Keratinocyte (primary cell): ENCODE data around the gene SEZ6.

Experiments used
- EZH2 ChIP-seq: IDR thresholded peaks from one replicate; pipeline ENCODE4 v1.6.1; 2012; ENCODE audit warnings: inconsistent platforms, mild to moderate bottlenecking, low read length, moderate library complexity
- TF ChIP-seq, protein P1 (sequence below), 3 experiments: IDR thresholded peaks in 1 of 3; conservative IDR thresholded peaks in 1 of 3; optimal IDR thresholded peaks in 1 of 3; 2 replicates in 2 of 3; 3 replicates in 1 of 3; pipeline versions ENCODE3 to v1.5.1; 2011; ENCODE audit warnings: low read length in 3 of 3, mild to moderate bottlenecking in 3 of 3, moderate library complexity in 2 of 3, control low read depth in 1 of 3, inconsistent platforms in 1 of 3; ENCODE audit not compliant: insufficient read depth in 2 of 3; ENCODE audit errors: extremely low read depth in 1 of 3

DNA sequence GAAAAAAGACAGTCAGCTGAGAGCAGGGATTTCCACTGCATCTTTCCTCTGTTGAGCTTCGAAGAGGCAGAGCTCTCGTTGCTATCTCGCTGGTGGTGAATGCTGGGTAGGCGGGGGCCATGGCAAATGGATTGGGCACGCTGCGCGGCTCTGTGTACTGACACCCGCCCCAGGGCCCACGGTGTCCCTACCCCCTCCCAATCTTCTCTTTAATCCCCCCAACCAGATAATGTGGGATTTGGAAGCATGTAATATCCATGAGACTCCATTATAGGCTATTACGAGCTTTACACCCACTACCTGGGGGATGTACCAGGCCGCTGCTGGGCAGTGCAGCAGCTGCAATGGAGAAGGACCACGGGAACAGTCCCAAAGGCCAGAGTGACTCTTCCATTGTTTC lies 45.4 kb upstream of the SEZ6 start:
- TF ChIP-seq, protein P1, sequence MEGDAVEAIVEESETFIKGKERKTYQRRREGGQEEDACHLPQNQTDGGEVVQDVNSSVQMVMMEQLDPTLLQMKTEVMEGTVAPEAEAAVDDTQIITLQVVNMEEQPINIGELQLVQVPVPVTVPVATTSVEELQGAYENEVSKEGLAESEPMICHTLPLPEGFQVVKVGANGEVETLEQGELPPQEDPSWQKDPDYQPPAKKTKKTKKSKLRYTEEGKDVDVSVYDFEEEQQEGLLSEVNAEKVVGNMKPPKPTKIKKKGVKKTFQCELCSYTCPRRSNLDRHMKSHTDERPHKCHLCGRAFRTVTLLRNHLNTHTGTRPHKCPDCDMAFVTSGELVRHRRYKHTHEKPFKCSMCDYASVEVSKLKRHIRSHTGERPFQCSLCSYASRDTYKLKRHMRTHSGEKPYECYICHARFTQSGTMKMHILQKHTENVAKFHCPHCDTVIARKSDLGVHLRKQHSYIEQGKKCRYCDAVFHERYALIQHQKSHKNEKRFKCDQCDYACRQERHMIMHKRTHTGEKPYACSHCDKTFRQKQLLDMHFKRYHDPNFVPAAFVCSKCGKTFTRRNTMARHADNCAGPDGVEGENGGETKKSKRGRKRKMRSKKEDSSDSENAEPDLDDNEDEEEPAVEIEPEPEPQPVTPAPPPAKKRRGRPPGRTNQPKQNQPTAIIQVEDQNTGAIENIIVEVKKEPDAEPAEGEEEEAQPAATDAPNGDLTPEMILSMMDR (optimal IDR thresholded peaks at IDR 0.05 in 1 of 3, IDR thresholded peaks at IDR 0.05 in 1 of 3, conservative IDR thresholded peaks at IDR 0.05 in 1 of 3; ENCODE audit: extremely low read depth in 1 of 3, insufficient read depth in 2 of 3, low read length in 3 of 3), result no peak
- TF ChIP-seq EZH2, result no peak
